Endodermal cell (in vitro differentiated cells): ENCODE results near the gene TSPAN6. TPM values are rescaled to one million over a fixed set of nuclear protein-coding genes. Genes with fewer than 3 reads are reported as not detected.

Experiments
- DNase-seq: peaks from one replicate; pipeline ENCODE4 v3.0.0-alpha.2; 2017
- H3K27ac ChIP-seq: 2 replicates; pipeline ENCODE4 v1.5.1; 2013; ENCODE audit warnings: mild to moderate bottlenecking, low read depth, low read length, moderate library complexity
- H3K27me3 ChIP-seq: 2 replicates; pipeline ENCODE4 v1.6.1; 2013; ENCODE audit warnings: mild to moderate bottlenecking, low read length, moderate library complexity; ENCODE audit not compliant: insufficient read depth, control insufficient read depth, poor library complexity, severe bottlenecking
- H3K36me3 ChIP-seq: 2 replicates; pipeline ENCODE4 v1.7.0; 2013; ENCODE audit warnings: mild to moderate bottlenecking, low read length, moderate library complexity; ENCODE audit not compliant: control insufficient read depth, insufficient read depth
- H3K4me1 ChIP-seq: one replicate; pipeline ENCODE4 v1.7.0; 2013; ENCODE audit warnings: low read length; ENCODE audit not compliant: control insufficient read depth, insufficient read depth
- H3K4me3 ChIP-seq: 2 replicates; pipeline ENCODE4 v1.5.1; 2013; ENCODE audit warnings: mild to moderate bottlenecking, low read length, moderate library complexity
- H3K9ac ChIP-seq: 2 replicates; pipeline ENCODE4 v1.6.1; 2013; ENCODE audit warnings: mild to moderate bottlenecking, low read length, moderate library complexity; ENCODE audit not compliant: poor library complexity, severe bottlenecking; ENCODE audit errors: extremely low read depth
- H3K9me3 ChIP-seq: 2 replicates; pipeline ENCODE4 v1.6.1; 2013; ENCODE audit warnings: mild to moderate bottlenecking, low read length, moderate library complexity; ENCODE audit not compliant: control insufficient read depth
- H3K27ac Mint-ChIP-seq: 2 replicates; pipeline ENCODE4 v1.8.0; 2020; ENCODE audit warnings: mixed read lengths
- H3K27me3 Mint-ChIP-seq: 2 replicates; pipeline ENCODE4 v1.8.0; 2021; ENCODE audit warnings: mild to moderate bottlenecking, mixed read lengths; ENCODE audit not compliant: insufficient read depth
- H3K36me3 Mint-ChIP-seq: 2 replicates; pipeline ENCODE4 v1.8.0; 2020; ENCODE audit warnings: low read depth, mixed read lengths
- H3K4me1 Mint-ChIP-seq: 2 replicates; pipeline ENCODE4 v1.8.0; 2020; ENCODE audit warnings: mixed read lengths
- H3K4me3 Mint-ChIP-seq: 2 replicates; pipeline ENCODE4 v1.8.0; 2020; ENCODE audit warnings: mild to moderate bottlenecking, moderate library complexity, mixed read lengths
- H3K9me3 Mint-ChIP-seq: 2 replicates; pipeline ENCODE4 v1.8.0; 2020; ENCODE audit warnings: mild to moderate bottlenecking, mixed read lengths
- CTCF ChIP-seq: fragments of 200-600 bp; sonication (generic); conservative IDR thresholded peaks from 2 replicates; pipeline ENCODE4 v1.5.0; 2021; ENCODE audit warnings: antibody characterized with exemption, mild to moderate bottlenecking
- WGBS, 2 experiments: methylation state at CpG; one replicate each; pipeline versions ENCODE4 v1.1.5 to v1.1.7; 2013; ENCODE audit warnings: missing lambda C conversion rate in 2 of 2, mixed read lengths in 1 of 2; ENCODE audit not compliant: insufficient coverage in 1 of 2, insufficient read length in 1 of 2; 5-methylcytosine and 5-hydroxymethylcytosine counted together
- total RNA-seq, 2 donors: library from RNA; stranded (reverse); fragmentation: NEBNext Ultra II Directional in 1 of 2; extraction: Animal tissue kit (Norgen Biotek cat#: 25700) in 1 of 2; gene quantifications; 2 replicates in 1 of 2; 3 replicates in 1 of 2; pipeline ENCODE4 v1.2.1, GENCODE V29; 2021

The TSPAN6 gene
- total RNA-seq, 2 donors from 2014 or later = 60.4 to 77.7 TPM

GRCh38 chrX:100649550-100650356 is 13.1 kb upstream of the TSPAN6 start:
- Mint-ChIP-seq H3K4me3 (peak overlapping the region; percentile 4), H3K4me1 (peaks cover 22% of the 10 kb centered on the region), H3K27me3 (peaks cover 2% of the 10 kb centered on the region), H3K9me3 (no peaks in the 10 kb centered on the region), H3K36me3 (no peaks in the 10 kb centered on the region), H3K27ac (peak overlapping the region; percentile 79)
- H3K9ac ChIP-seq = no peak overlapping the region
- no peaks in the 10 kb centered on the region for H3K36me3 ChIP-seq
- no peak overlapping the region for H3K4me3 ChIP-seq
- H3K27me3 ChIP-seq = no peaks in the 10 kb centered on the region
- no peak for TF ChIP-seq CTCF
- WGBS, 2 experiments = 60 to 79% methylated on average over 1 to 12 of the region's 12 CpGs
- H3K4me1 ChIP-seq = no peaks in the 10 kb centered on the region
- no peaks in the 10 kb centered on the region for H3K9me3 ChIP-seq
- no peak overlapping the region for H3K27ac ChIP-seq
- DNase-seq = peak; percentile 58

- no peak overlapping the region for H3K4me3 ChIP-seq
- Mint-ChIP-seq H3K4me3 (peak overlapping the region; percentile 4), H3K27me3 (peaks cover 5% of the 10 kb centered on the region), H3K36me3 (no peaks in the 10 kb centered on the region), H3K9me3 (peaks cover 2% of the 10 kb centered on the region), H3K4me1 (peaks cover 16% of the 10 kb centered on the region), H3K27ac (peak overlapping the region; percentile 79)
- no peaks in the 10 kb centered on the region for H3K36me3 ChIP-seq
- H3K9ac ChIP-seq = no peak overlapping the region
- peak; percentile 55 for DNase-seq
- no peaks in the 10 kb centered on the region for H3K4me1 ChIP-seq
- H3K9me3 ChIP-seq = no peaks in the 10 kb centered on the region
- H3K27me3 ChIP-seq = no peaks in the 10 kb centered on the region
- no peak overlapping the region for H3K27ac ChIP-seq
- 57 to 62% methylated on average over 1 to 3 of the region's 8 CpGs for WGBS, 2 experiments
- TF ChIP-seq CTCF = no peak
These were observed 12.1 kb upstream of the TSPAN6 start for GRCh38 chrX:100648458-100649417.

- no peaks in the 10 kb centered on the region for H3K36me3 ChIP-seq
- H3K9me3 ChIP-seq = no peaks in the 10 kb centered on the region
- H3K9ac ChIP-seq = no peak overlapping the region
- H3K36me3 Mint-ChIP-seq = no peaks in the 10 kb centered on the region
- peaks cover 2% of the 10 kb centered on the region for H3K9me3 Mint-ChIP-seq
- DNase-seq = no peak
- H3K27me3 ChIP-seq = no peaks in the 10 kb centered on the region
- H3K27ac ChIP-seq = no peak overlapping the region
- no peaks in the 10 kb centered on the region for H3K4me1 ChIP-seq
- peaks cover 16% of the 10 kb centered on the region for H3K4me1 Mint-ChIP-seq
- H3K4me3 ChIP-seq = no peak overlapping the region
- H3K27me3 Mint-ChIP-seq = peaks cover 5% of the 10 kb centered on the region
- WGBS, 2 experiments = 77% methylated on average over 2 of the region's 2 CpGs; no CpG with 5 or more reads in 1 of the 2 experiments
- no peak for TF ChIP-seq CTCF
- peak overlapping the region; percentile 30 for H3K27ac Mint-ChIP-seq
- no peak overlapping the region for H3K4me3 Mint-ChIP-seq
These were observed 11.1 kb upstream of the TSPAN6 start for GRCh38 chrX:100647739-100648138.
